IMR-90 (cell line): ENCODE data around the gene KRT80. TPM values are rescaled to one million over a fixed set of nuclear protein-coding genes. Genes with fewer than 3 reads are reported as not detected.

ENCODE experiments used
- ATAC-seq: fragments of 200-7000 bp; cut with Tn5 transposase; 2 replicates; pipeline ENCODE4 v1.9.1; 2020; ENCODE audit warnings: low read depth, mild to moderate bottlenecking, moderate library complexity
- BruUV-seq: library from RNA; stranded (reverse); fragments of 400-500 nt; replicated peaks from 2 replicates; lab custom pipeline; 2021; lab: Mats Ljungman, UMichigan
- CTCF ChIA-PET: fragments of 300-600 bp; formaldehyde crosslinking; extraction: SDS; loops from one replicate; lab custom pipeline; 2021; ENCODE audit warnings: antibody characterized with exemption; lab: Yijun Ruan, JAX
- POLR2A ChIA-PET: fragments of 300-600 bp; sonication (Branson Sonifier 250); formaldehyde crosslinking; loops from one replicate; lab custom pipeline; 2022; ENCODE audit warnings: antibody characterized with exemption; ENCODE audit not compliant: unreplicated experiment; lab: Charles Lee
- DNase-seq: peaks from one replicate; pipeline ENCODE4 v3.0.0; 2013
- H2AFZ ChIP-seq: replicated peaks from 2 replicates; pipeline ENCODE3; 2013; ENCODE audit warnings: low read length, mild to moderate bottlenecking; ENCODE audit not compliant: poor library complexity
- H2AK5ac ChIP-seq: 2 replicates; pipeline ENCODE4 v1.6.1; 2013; ENCODE audit warnings: low read depth, low read length, inconsistent platforms
- H2AK9ac ChIP-seq: replicated peaks from 2 replicates; pipeline ENCODE3; 2013; ENCODE audit warnings: mild to moderate bottlenecking, low read depth, low read length, moderate library complexity; ENCODE audit not compliant: poor library complexity
- H2BK120ac ChIP-seq: 2 replicates; pipeline ENCODE4 v1.6.1; 2013; ENCODE audit warnings: low read depth, low read length, inconsistent platforms
- H2BK15ac ChIP-seq: 3 replicates; pipeline ENCODE4 v1.6.1; 2013; ENCODE audit warnings: low read depth, low read length, inconsistent platforms
- H2BK20ac ChIP-seq: 2 replicates; pipeline ENCODE4 v1.6.1; 2013; ENCODE audit warnings: low read depth, mild to moderate bottlenecking, inconsistent platforms, low read length, moderate library complexity
- H2BK5ac ChIP-seq: 2 replicates; pipeline ENCODE4 v1.6.1; 2013; ENCODE audit warnings: mild to moderate bottlenecking, low read depth, low read length, inconsistent platforms; ENCODE audit not compliant: poor library complexity, severe bottlenecking
- H3K14ac ChIP-seq: replicated peaks from 2 replicates; pipeline ENCODE4 v1.6.1; 2013; ENCODE audit warnings: low read depth, low read length, inconsistent platforms
- H3K18ac ChIP-seq: 2 replicates; pipeline ENCODE4 v1.6.1; 2013; ENCODE audit warnings: low read depth, low read length, control low read depth
- H3K23ac ChIP-seq: 2 replicates; pipeline ENCODE4 v1.6.1; 2013; ENCODE audit warnings: low read depth, low read length, inconsistent platforms
- H3K27ac ChIP-seq: 2 replicates; pipeline ENCODE4 v1.5.1; 2013; ENCODE audit warnings: mild to moderate bottlenecking, control low read depth, low read length; ENCODE audit not compliant: insufficient read depth
- H3K27me3 ChIP-seq: 2 replicates; pipeline ENCODE4 v1.6.1; 2013; ENCODE audit warnings: low read length; ENCODE audit not compliant: control insufficient read depth, insufficient read depth
- H3K36me3 ChIP-seq: 2 replicates; pipeline ENCODE4 v1.6.1; 2013; ENCODE audit warnings: low read length, mixed read lengths; ENCODE audit not compliant: control insufficient read depth, insufficient read depth
- H3K4ac ChIP-seq: 2 replicates; pipeline ENCODE4 v1.6.1; 2013; ENCODE audit warnings: low read depth, low read length, inconsistent platforms
- H3K4me1 ChIP-seq: 2 replicates; pipeline ENCODE4 v1.6.1; 2013; ENCODE audit warnings: low read length, mixed read lengths; ENCODE audit not compliant: control insufficient read depth, insufficient read depth
- H3K4me2 ChIP-seq: 2 replicates; pipeline ENCODE4 v1.6.1; 2013; ENCODE audit warnings: low read depth, mild to moderate bottlenecking, control low read depth, low read length, moderate library complexity
- H3K4me3 ChIP-seq: 2 replicates; pipeline ENCODE4 v1.5.1; 2013; ENCODE audit warnings: low read depth, mild to moderate bottlenecking, control low read depth, low read length, moderate library complexity; ENCODE audit not compliant: insufficient read depth
- H3K56ac ChIP-seq: 2 replicates; pipeline ENCODE4 v1.6.1; 2013; ENCODE audit warnings: low read length, inconsistent platforms; ENCODE audit not compliant: insufficient read depth; ENCODE audit errors: extremely low read depth
- H3K79me1 ChIP-seq, 2 experiments: 2 replicates each; pipeline ENCODE4 v1.6.1; 2013; ENCODE audit warnings: low read length in 2 of 2, inconsistent platforms in 1 of 2, low read depth in 1 of 2
- H3K9ac ChIP-seq: 2 replicates; pipeline ENCODE4 v1.6.1; 2013; ENCODE audit warnings: low read depth, low read length, control low read depth
- H3K9me1 ChIP-seq: 2 replicates; pipeline ENCODE4 v1.6.1; 2013; ENCODE audit warnings: low read length, inconsistent platforms; ENCODE audit not compliant: insufficient read depth
- H3K9me3 ChIP-seq: 2 replicates; pipeline ENCODE4 v1.6.1; 2013; ENCODE audit warnings: low read length; ENCODE audit not compliant: control insufficient read depth, insufficient read depth
- H4K20me1 ChIP-seq: 2 replicates; pipeline ENCODE4 v1.6.1; 2013; ENCODE audit warnings: low read length, inconsistent platforms; ENCODE audit not compliant: insufficient read depth
- H4K5ac ChIP-seq: 2 replicates; pipeline ENCODE4 v1.6.1; 2013; ENCODE audit warnings: mild to moderate bottlenecking, low read depth, low read length, control low read depth
- H4K8ac ChIP-seq, 2 experiments: 2 replicates each; pipeline ENCODE4 v1.6.1; 2013; ENCODE audit warnings: low read depth in 2 of 2, low read length in 2 of 2, control low read depth in 1 of 2, inconsistent platforms in 1 of 2
- H4K91ac ChIP-seq: 2 replicates; pipeline ENCODE4 v1.6.1; 2013; ENCODE audit warnings: low read depth, low read length, inconsistent platforms; ENCODE audit not compliant: insufficient read depth
- BHLHE40 ChIP-seq: fragments of 150-350 bp; IDR thresholded peaks from 2 replicates; pipeline ENCODE4 v1.6.1; 2016; ENCODE audit warnings: mild to moderate bottlenecking, low read depth, low read length
- FOS ChIP-seq: fragments of 150-350 bp; IDR thresholded peaks from 2 replicates; pipeline ENCODE4 v1.6.1; 2016; ENCODE audit warnings: low read depth, low read length
- MAFK ChIP-seq: IDR thresholded peaks from 2 replicates; pipeline ENCODE4 v1.6.1; 2012; ENCODE audit warnings: low read depth, low read length, improper control_type of control experiment
- MAZ ChIP-seq: IDR thresholded peaks from 2 replicates; pipeline ENCODE4 v1.6.1; 2012; ENCODE audit warnings: low read depth, mild to moderate bottlenecking, low read length, improper control_type of control experiment, moderate library complexity, borderline replicate concordance
- MXI1 ChIP-seq: IDR thresholded peaks from 2 replicates; pipeline ENCODE4 v1.6.1; 2012; ENCODE audit warnings: low read depth, mild to moderate bottlenecking, low read length, moderate library complexity, borderline replicate concordance
- NFE2L2 ChIP-seq: fragments of 150-350 bp; IDR thresholded peaks from 2 replicates; pipeline ENCODE4 v1.6.1; 2016; ENCODE audit warnings: low read depth, mild to moderate bottlenecking, low read length
- RAD21 ChIP-seq: IDR thresholded peaks from 2 replicates; pipeline ENCODE4 v1.6.1; 2012; ENCODE audit warnings: low read length, improper control_type of control experiment
- WGBS, 2 experiments: methylation state at CpG; one replicate each; pipeline versions ENCODE4 v1.1.5 to v1.1.7; 2013; ENCODE audit warnings: missing lambda C conversion rate in 2 of 2; ENCODE audit not compliant: insufficient read length in 1 of 2; ENCODE audit errors: extremely low coverage in 2 of 2; 5-methylcytosine and 5-hydroxymethylcytosine counted together
- dilution Hi-C: fragments of 300-500 bp; cut with HindIII; formaldehyde crosslinking; loops from one replicate; pipeline ENCODE4 v1.14.3; 2018; ENCODE audit warnings: low sequenced_read_pairs; ENCODE audit not compliant: unreplicated experiment
- in situ Hi-C: fragments of 300-500 bp; cut with MboI; formaldehyde crosslinking; loops from 3 replicates; pipeline ENCODE4 v1.14.3; 2019; ENCODE audit warnings: low sequenced_read_pairs, inconsistent platforms, mixed read lengths
- intact Hi-C: fragments of 100-400 bp; cut with micrococcal nuclease; formaldehyde crosslinking; loops from 2 replicates; pipeline ENCODE4 v1.10.0; 2022
- polyA plus RNA-seq, 3 experiments: library from polyadenylated mRNA; depleted of rRNA; stranded (reverse); fragments of >200 nt; gene quantifications; 2 replicates each; pipeline ENCODE4 v1.2.3, GENCODE V29; 2012; ENCODE audit warnings: low replicate concordance in 1 of 3
- total RNA-seq: library from RNA; depleted of rRNA; stranded (reverse); fragments of >200 nt; gene quantifications from 2 replicates; pipeline ENCODE4 v1.2.3, GENCODE V29; 2012

KRT80 gene
- total and polyA plus RNA-seq, 2 of the 4 experiments (the other 2 are of a cell fraction) = 0.54 to 3.4 TPM

GRCh38 chr12:52173526-52173925 lies 18.3 kb downstream of the KRT80 start:
- BruUV-seq = no TSS peak

More at GRCh38 chr12:52173526-52173925, 18.3 kb downstream of the KRT80 start:
- H2BK15ac ChIP-seq = no peak overlapping the region
- H3K4me2 ChIP-seq = no peak overlapping the region
- ChIA-PET CTCF (no interaction called here), POLR2A (no interaction called here)
- no peak overlapping the region for H3K14ac ChIP-seq
- peaks cover 6% of the 10 kb centered on the region for H3K4me1 ChIP-seq
- H2AK5ac ChIP-seq = peak overlapping the region; percentile 17; the same call in 1 of the 2 replicates
- no peak for DNase-seq
- H2BK5ac ChIP-seq = no peak overlapping the region
- TF ChIP-seq MXI1 (no peak), NFE2L2 (no peak), BHLHE40 (no peak), MAZ (no peak), MAFK (no peak), FOS (no peak), RAD21 (no peak)
- no peaks in the 10 kb centered on the region for H3K9me3 ChIP-seq
- H3K23ac ChIP-seq = no peak overlapping the region
- H4K5ac ChIP-seq = no peak overlapping the region
- peak overlapping the region; percentile 24 for H3K4ac ChIP-seq
- H2BK20ac ChIP-seq = no peak overlapping the region
- intact Hi-C loops = no loop called here
- peak overlapping the region; percentile 30; the same call in 1 of the 2 replicates for H2BK120ac ChIP-seq
- H3K36me3 ChIP-seq = no peaks in the 10 kb centered on the region
- no peaks in the 10 kb centered on the region for H3K79me1 ChIP-seq
- no peak overlapping the region for H3K27ac ChIP-seq
- no peak overlapping the region for H4K8ac ChIP-seq
- peaks cover 2% of the 10 kb centered on the region; the same call in 1 of the 2 replicates for H3K9me1 ChIP-seq
- H4K91ac ChIP-seq = no peak overlapping the region; the same call in 1 of the 2 replicates
- 100% methylated on average over 2 of the region's 20 CpGs; no CpG with 5 or more reads in 1 of the 2 experiments for WGBS, 2 experiments
- H4K20me1 ChIP-seq = no peaks in the 10 kb centered on the region
- H3K27me3 ChIP-seq = no peaks in the 10 kb centered on the region
- no peak overlapping the region for H3K4me3 ChIP-seq
- no peak overlapping the region for H3K56ac ChIP-seq
- H3K9ac ChIP-seq = no peak overlapping the region
- no peak overlapping the region for H3K18ac ChIP-seq
- no peak overlapping the region for H2AK9ac ChIP-seq
- in situ Hi-C loops = no loop called here
- dilution Hi-C loops = no loop called here
- ATAC-seq = no peak
- H2AFZ ChIP-seq = no peak overlapping the region
